Muscle of leg (tissue), 11 donors: Measurements from ENCODE around the gene WLS. TPM values are rescaled to one million over a fixed set of nuclear protein-coding genes. Genes with fewer than 3 reads are reported as not detected.
A peak's percentile ranks its signal among the peaks of the same experiment; 100 is the strongest.

Experiments
- DNase-seq: peaks from one replicate; pipeline ENCODE4 v3.0.0; 2013
- H3K27ac ChIP-seq: one replicate; pipeline ENCODE4 v1.5.1; 2013; ENCODE audit warnings: mild to moderate bottlenecking, low read length, control low read depth
- H3K27me3 ChIP-seq: one replicate; pipeline ENCODE4 v1.6.1; 2013; ENCODE audit warnings: low read length; ENCODE audit not compliant: control insufficient read depth, insufficient read depth
- H3K36me3 ChIP-seq: one replicate; pipeline ENCODE4 v1.6.1; 2013; ENCODE audit warnings: low read length; ENCODE audit not compliant: control insufficient read depth, insufficient read depth
- H3K4me1 ChIP-seq: one replicate; pipeline ENCODE4 v1.6.1; 2013; ENCODE audit warnings: low read length; ENCODE audit not compliant: control insufficient read depth, insufficient read depth
- H3K4me3 ChIP-seq: one replicate; pipeline ENCODE4 v1.5.1; 2013; ENCODE audit warnings: low read length, control low read depth
- H3K9me3 ChIP-seq: replicated peaks from 2 replicates; pipeline ENCODE4 v1.6.1; 2013; ENCODE audit warnings: low read depth, low read length; ENCODE audit not compliant: control insufficient read depth
- WGBS: methylation state at CpG from one replicate; pipeline ENCODE4 v1.1.5; 2013; ENCODE audit warnings: missing lambda C conversion rate; ENCODE audit not compliant: insufficient coverage; 5-methylcytosine and 5-hydroxymethylcytosine counted together
- polyA plus RNA-seq, 8 donors: library from polyadenylated mRNA; unstranded; fragments of 120-200 nt; gene quantifications; one replicate each; pipeline versions ENCODE4 v1.2.1 to v1.2.3, GENCODE V29; 2013; ENCODE audit warnings: inconsistent platforms in 1 of 8, low replicate concordance in 1 of 8; ENCODE audit not compliant: insufficient read length in 8 of 8, insufficient read depth in 1 of 8
- total RNA-seq: library from RNA; stranded (reverse); fragments of 120-200 nt; gene quantifications from one replicate; pipeline ENCODE4 v1.2.4, GENCODE V29; 2013

WLS gene
- total and polyA plus RNA-seq, 9 donors, result 62.7 to 126 (median 78.2) TPM

DNA sequence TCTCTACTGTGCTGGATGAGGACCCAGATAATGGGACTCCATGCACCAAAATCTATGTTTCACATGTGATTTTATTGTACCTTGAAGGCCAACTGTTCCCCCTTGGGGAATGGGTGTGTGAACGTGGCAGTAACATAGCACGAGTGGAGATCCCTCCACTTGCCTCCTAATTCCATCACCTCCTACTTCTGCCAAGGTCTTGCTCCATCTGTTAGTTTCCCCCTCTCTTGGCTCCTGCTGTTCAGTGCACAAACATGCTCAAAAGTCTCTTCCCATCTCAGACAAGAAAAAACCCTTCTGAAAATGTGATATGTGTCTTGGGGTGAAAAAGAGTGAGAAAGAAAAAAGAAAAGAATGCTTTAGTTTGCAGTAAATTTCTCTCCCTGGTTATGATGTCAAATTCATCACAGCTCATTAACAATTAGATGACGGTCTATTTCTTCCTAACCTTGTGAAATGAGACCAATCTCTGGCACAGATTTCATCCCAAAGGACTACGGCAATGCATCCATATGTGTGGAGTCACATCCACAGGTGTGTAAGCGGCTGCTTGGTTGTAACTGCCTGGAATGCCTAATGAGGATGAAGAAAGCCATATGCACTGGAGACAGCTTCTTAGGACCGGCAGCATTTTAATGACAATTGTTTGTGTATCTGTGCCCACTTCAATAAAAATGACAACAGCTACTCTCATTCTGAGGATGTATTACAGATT, 102.6 kb downstream of the WLS start:
- no CpG with 5 or more reads among the region's 6 CpGs for WGBS
- Histone ChIP-seq H3K4me1 (peaks cover 10% of the 10 kb centered on the region), H3K9me3 (no peaks in the 10 kb centered on the region), H3K27me3 (no peaks in the 10 kb centered on the region), H3K36me3 (peaks cover 49% of the 10 kb centered on the region), H3K27ac (no peak overlapping the region), H3K4me3 (no peak overlapping the region)
- DNase-seq, result no peak

DNA sequence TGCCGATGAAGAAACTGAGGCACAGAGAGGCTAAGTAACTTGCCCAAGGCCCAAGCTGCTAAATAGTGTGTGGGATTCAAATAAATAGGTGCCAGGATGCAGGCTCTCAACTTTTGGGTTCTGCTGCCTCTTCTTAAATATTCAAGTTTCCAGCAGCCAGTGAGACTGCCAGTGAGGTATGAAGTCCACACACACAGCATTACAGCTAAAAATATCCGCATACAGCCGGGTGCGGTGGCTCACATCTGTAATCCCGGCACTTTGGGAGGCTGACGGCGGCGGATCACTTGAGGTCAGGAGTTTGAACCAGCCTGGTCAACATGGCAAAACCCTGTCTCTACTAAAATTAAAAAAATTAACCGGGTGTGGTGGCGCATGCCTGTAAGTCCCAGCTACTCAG, 103.5 kb downstream of the WLS start:
- 71% methylated on average over 5 of the region's 10 CpGs for WGBS
- H3K27ac ChIP-seq, result no peak overlapping the region
- peaks cover 53% of the 10 kb centered on the region for H3K36me3 ChIP-seq
- no peak for DNase-seq
- peaks cover 19% of the 10 kb centered on the region for H3K4me1 ChIP-seq
- H3K4me3 ChIP-seq, result no peak overlapping the region
- no peaks in the 10 kb centered on the region for H3K9me3 ChIP-seq
- no peaks in the 10 kb centered on the region for H3K27me3 ChIP-seq

DNA sequence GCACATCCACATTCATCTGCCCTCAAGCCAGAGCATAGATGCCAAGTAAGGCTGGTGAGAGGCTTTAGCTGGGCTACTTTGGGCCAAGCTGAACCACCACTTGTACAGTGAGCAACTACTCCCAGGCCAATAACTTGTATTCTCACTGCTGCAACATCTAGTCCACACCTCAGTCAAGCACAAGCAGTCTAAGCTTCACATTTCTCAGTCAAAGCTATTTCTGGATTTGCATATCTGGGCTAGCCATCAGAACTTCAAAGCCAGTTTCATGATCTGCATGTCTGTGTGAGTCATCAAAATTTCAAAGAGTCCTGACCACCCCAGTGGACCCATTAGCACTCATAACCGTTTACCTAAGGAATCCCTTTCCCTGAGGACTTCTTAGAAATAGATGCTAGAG, 104.2 kb downstream of the WLS start:
- Histone ChIP-seq H3K4me1 (peaks cover 19% of the 10 kb centered on the region), H3K4me3 (no peak overlapping the region), H3K9me3 (no peaks in the 10 kb centered on the region), H3K27ac (no peak overlapping the region), H3K27me3 (no peaks in the 10 kb centered on the region), H3K36me3 (peaks cover 50% of the 10 kb centered on the region)
- no CpG with 5 or more reads among the region's 1 CpG for WGBS
- no peak for DNase-seq

DNA sequence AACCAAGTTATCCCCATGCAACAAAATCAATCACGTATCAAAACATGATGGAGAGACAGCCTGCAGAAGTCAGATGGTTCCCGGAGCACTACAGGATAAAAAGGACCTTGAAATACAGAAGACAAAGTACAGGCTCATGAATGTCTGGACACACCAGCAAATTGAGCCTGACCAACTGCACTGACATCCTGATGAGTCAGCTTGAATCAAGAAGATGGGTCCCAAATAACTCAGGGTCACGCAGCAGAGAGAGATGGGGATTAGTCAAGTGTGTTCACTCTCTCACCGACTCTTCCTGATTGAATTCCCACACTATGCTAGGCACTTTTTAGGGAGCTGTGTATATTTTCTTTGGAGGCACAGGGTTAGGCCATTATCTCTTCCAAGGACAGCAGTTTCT, 110.8 kb downstream of the WLS start:
- no peak overlapping the region for H3K27ac ChIP-seq
- peaks cover 44% of the 10 kb centered on the region for H3K36me3 ChIP-seq
- 82% methylated on average over 2 of the region's 4 CpGs for WGBS
- no peak overlapping the region for H3K4me3 ChIP-seq
- peaks cover 11% of the 10 kb centered on the region for H3K4me1 ChIP-seq
- H3K27me3 ChIP-seq, result no peaks in the 10 kb centered on the region
- H3K9me3 ChIP-seq, result no peaks in the 10 kb centered on the region
- no peak for DNase-seq

DNA sequence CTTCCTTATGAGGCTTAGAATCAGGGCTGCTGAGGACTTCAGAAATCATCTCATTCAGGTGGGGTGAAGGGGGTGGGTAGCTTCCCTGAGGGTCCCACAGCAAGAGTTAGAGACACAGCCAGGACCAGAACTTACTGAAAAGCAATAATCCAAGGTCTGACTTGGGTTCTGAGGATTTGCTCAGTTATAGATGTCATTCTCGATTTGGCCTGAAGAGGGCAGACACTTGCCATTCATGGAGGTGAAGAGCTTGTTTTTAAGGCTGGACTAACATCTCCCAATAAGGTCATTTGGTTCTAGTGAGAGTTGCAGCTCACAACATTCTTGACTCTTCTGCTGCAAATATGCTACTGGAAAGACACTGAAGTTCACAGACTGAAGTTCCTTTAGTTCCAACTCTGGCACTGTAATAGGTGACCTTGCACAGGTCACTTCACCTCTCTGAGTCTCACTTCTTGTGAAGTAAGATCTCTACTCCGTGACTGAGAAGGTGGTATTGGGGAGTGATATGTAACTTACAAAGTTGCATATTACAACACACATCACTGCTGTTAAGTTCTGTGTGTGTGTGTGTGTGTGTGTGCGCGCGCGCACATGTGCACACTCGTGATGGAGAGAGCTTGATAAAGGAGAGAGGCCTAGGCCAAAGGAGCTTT, 112.1 kb downstream of the WLS start:
- WGBS, result no CpG with 5 or more reads among the region's 7 CpGs
- no peak overlapping the region for H3K4me3 ChIP-seq
- no peak overlapping the region for H3K27ac ChIP-seq
- DNase-seq, result peak; percentile 88
- H3K9me3 ChIP-seq, result no peaks in the 10 kb centered on the region
- peaks cover 11% of the 10 kb centered on the region for H3K4me1 ChIP-seq
- peaks cover 36% of the 10 kb centered on the region for H3K36me3 ChIP-seq
- no peaks in the 10 kb centered on the region for H3K27me3 ChIP-seq

DNA sequence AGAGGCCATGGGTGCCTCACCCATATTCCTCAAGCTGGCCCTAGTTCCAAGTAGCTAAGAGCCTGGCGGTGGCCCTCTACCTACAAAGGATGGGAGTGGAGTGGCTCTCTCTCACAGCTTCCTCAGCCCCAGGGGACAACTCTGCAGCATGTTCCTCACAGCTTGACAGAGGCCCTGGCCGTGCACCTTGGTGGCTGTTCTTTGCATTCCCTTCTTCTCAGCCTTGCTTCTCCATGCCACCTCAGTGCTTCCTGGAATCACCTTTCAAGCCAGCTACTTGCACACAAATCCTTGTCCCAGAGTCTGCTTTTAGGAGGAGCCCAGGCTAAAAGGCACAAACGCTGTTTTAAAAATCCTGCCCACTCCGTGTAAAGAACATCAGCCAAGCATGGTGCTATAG, 112.9 kb downstream of the WLS start:
- Histone ChIP-seq H3K9me3 (no peaks in the 10 kb centered on the region), H3K4me3 (no peak overlapping the region), H3K27me3 (no peaks in the 10 kb centered on the region), H3K36me3 (peaks cover 29% of the 10 kb centered on the region), H3K27ac (no peak overlapping the region), H3K4me1 (peaks cover 9% of the 10 kb centered on the region)
- 80% methylated on average over 1 of the region's 4 CpGs for WGBS
- DNase-seq, result no peak

DNA sequence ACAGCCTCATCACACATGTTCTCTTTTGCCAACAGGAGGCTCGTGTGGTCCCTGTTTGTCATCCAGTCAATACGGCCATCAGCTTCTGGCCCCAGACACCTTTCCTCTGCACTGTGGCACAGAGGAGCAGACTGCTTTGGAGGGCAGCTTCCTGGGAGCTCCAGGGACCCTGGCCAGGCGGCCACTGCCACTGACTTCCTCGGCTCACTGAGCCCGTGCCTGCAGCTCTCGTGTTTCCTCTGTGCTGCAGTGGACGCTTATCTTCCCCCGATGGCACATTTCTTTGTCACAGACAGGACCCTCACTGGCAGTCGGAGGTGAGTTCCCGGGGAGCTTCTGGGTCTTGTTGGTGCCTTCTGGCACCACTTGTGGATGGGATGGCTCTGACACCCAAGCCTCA, 114.9 kb downstream of the WLS start:
- Histone ChIP-seq H3K4me3 (no peak overlapping the region), H3K27me3 (no peaks in the 10 kb centered on the region), H3K9me3 (no peaks in the 10 kb centered on the region), H3K4me1 (peaks cover 7% of the 10 kb centered on the region), H3K36me3 (peaks cover 14% of the 10 kb centered on the region), H3K27ac (no peak overlapping the region)
- no peak for DNase-seq
- WGBS, result 59% methylated on average over 9 of the region's 10 CpGs

DNA sequence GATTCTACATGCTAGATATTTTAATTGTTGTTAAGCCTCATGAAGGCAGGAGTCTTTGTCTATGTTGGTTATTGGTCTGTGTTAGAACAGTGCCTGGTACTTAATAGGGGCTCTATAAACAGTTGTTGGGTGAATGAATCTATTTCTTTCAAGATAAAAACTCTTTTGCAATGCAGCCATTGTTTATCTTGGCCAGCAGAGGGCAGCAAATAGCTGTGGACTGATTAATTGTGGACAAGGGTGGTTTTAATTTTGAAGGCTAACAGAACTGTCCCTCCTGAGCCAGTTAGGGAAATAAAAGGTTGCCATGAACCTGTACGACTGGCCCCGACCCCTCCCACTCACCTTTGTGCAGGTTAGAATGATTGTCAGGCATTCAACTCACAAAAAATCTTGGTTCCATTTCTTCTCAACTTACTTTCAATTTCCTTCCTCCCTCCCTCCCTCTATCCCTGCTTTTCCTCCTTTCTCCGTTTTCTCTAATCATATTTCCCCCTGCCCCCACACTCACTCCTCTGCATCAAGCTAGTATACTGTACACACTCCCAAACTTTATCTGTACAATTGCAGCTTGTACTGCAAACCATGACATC, 115.6 kb downstream of the WLS start:
- H3K4me3 ChIP-seq, result no peak overlapping the region
- no peaks in the 10 kb centered on the region for H3K9me3 ChIP-seq
- no peaks in the 10 kb centered on the region for H3K27me3 ChIP-seq
- no peak overlapping the region for H3K27ac ChIP-seq
- peaks cover 14% of the 10 kb centered on the region for H3K36me3 ChIP-seq
- peak; percentile 72 for DNase-seq
- WGBS, result 0% methylated on average over 2 of the region's 3 CpGs
- peaks cover 14% of the 10 kb centered on the region for H3K4me1 ChIP-seq

DNA sequence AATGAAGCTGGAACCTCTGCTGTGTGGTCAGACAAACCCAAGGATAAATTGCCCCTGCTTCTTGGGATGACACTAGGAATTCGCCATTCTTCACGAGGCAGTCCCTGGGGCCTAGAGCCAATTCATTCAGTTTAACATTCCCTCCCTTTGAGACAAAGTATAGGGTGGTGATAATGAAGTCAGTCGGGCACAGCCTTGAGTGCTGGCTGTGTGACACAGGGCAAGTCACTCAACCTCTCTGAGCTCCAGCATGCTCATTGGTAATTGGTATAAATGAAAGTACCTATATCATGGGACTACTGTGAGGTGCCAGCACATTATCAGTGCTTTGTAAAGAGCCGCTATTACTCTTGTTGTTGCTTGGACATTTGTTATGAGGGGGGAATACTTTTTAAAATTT, 117.0 kb downstream of the WLS start:
- Histone ChIP-seq H3K9me3 (no peaks in the 10 kb centered on the region), H3K36me3 (peaks cover 10% of the 10 kb centered on the region), H3K4me3 (no peak overlapping the region), H3K4me1 (peaks cover 20% of the 10 kb centered on the region), H3K27me3 (no peaks in the 10 kb centered on the region), H3K27ac (no peak overlapping the region)
- no CpG with 5 or more reads among the region's 4 CpGs for WGBS
- DNase-seq, result no peak

DNA sequence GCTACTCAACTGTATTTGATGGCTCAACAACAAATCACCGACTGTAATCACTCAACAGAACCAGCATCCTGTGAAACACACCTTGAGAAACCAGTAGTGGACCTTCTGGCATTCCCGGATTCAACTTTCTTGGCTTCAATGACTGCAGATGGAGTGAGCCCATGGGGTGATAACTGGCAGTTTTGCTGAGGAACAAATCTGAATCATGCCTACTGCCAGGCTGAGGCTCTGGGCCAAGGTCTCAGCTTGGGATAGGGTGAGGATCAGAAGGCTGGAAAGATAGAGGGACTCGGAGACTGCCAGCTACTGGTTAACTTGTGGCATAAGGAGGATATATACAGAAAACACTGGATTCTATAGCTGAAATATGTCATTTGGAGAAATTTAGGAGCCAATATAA, 118.4 kb downstream of the WLS start:
- Histone ChIP-seq H3K27me3 (no peaks in the 10 kb centered on the region), H3K27ac (no peak overlapping the region), H3K36me3 (peaks cover 2% of the 10 kb centered on the region), H3K9me3 (no peaks in the 10 kb centered on the region), H3K4me1 (peaks cover 20% of the 10 kb centered on the region), H3K4me3 (no peak overlapping the region)
- DNase-seq, result no peak
- 83% methylated on average over 1 of the region's 3 CpGs for WGBS
